Body of pancreas (tissue), 4 donors: ENCODE data around the gene RFPL3.

Experiments used
- POLR2A ChIP-seq, 3 donors: fragments of 450-650 bp; IDR thresholded peaks; one replicate each; pipeline ENCODE4 v1.6.1; 2016; ENCODE audit warnings: antibody characterized with exemption in 3 of 3, mild to moderate bottlenecking in 2 of 3
- TF ChIP-seq, protein P1 (sequence below), 7 experiments: fragments of 450-650 bp in 4 of 7; fragments of 200-600 bp in 3 of 7; sonication (generic) in 3 of 7; IDR thresholded peaks; one replicate each; pipeline ENCODE4 v1.5.1; 2016 to 2019; ENCODE audit warnings: antibody characterized with exemption in 7 of 7

DNA sequence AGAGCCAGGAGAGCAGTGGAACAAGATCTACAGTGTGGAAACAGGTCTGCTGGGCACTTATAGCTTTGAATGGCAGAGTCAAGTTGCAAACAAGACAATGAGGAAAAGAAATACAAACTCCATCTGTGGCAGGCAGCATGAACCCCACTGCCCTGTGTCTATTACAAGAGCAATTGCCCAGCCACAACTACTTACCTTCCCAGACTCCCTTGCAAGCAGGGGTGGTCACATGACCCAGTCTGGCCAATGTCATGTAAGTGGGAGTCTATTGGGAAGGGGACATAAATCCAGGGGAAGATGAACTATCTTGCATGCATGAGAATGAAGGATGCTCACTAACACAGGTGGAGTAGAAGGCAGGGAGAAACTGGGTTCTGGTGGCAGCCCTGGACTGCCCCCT, 44.1 kb upstream of the RFPL3 start:
- TF ChIP-seq, protein P1, sequence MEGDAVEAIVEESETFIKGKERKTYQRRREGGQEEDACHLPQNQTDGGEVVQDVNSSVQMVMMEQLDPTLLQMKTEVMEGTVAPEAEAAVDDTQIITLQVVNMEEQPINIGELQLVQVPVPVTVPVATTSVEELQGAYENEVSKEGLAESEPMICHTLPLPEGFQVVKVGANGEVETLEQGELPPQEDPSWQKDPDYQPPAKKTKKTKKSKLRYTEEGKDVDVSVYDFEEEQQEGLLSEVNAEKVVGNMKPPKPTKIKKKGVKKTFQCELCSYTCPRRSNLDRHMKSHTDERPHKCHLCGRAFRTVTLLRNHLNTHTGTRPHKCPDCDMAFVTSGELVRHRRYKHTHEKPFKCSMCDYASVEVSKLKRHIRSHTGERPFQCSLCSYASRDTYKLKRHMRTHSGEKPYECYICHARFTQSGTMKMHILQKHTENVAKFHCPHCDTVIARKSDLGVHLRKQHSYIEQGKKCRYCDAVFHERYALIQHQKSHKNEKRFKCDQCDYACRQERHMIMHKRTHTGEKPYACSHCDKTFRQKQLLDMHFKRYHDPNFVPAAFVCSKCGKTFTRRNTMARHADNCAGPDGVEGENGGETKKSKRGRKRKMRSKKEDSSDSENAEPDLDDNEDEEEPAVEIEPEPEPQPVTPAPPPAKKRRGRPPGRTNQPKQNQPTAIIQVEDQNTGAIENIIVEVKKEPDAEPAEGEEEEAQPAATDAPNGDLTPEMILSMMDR (IDR thresholded peaks at IDR 0.05), result no peak
- no peak for TF ChIP-seq POLR2A (IDR thresholded peaks at IDR 0.05)
